Ovary (tissue), 3 donors: ENCODE results near the gene TASP1.

Experiments
- EP300 ChIP-seq: sonication (generic); formaldehyde crosslinking; IDR thresholded peaks from one replicate; pipeline ENCODE4 v1.6.1; 2017; ENCODE audit warnings: antibody characterized with exemption
- POLR2A ChIP-seq: fragments of 450-650 bp; IDR thresholded peaks from one replicate; pipeline ENCODE4 v1.6.1; 2017; ENCODE audit warnings: antibody characterized with exemption, mild to moderate bottlenecking, moderate library complexity
- TF ChIP-seq, protein P1 (sequence below), 3 donors: fragments of 450-650 bp in 2 of 3; fragments of 200-600 bp in 1 of 3; IDR thresholded peaks; one replicate each; pipeline versions ENCODE4 v1.5.1 to v1.8.0; 2016 to 2022; ENCODE audit warnings: antibody characterized with exemption in 3 of 3, mild to moderate bottlenecking in 1 of 3
- donor health status: DM: no; HTN: no; CAD: no.

- TF ChIP-seq, protein P1, sequence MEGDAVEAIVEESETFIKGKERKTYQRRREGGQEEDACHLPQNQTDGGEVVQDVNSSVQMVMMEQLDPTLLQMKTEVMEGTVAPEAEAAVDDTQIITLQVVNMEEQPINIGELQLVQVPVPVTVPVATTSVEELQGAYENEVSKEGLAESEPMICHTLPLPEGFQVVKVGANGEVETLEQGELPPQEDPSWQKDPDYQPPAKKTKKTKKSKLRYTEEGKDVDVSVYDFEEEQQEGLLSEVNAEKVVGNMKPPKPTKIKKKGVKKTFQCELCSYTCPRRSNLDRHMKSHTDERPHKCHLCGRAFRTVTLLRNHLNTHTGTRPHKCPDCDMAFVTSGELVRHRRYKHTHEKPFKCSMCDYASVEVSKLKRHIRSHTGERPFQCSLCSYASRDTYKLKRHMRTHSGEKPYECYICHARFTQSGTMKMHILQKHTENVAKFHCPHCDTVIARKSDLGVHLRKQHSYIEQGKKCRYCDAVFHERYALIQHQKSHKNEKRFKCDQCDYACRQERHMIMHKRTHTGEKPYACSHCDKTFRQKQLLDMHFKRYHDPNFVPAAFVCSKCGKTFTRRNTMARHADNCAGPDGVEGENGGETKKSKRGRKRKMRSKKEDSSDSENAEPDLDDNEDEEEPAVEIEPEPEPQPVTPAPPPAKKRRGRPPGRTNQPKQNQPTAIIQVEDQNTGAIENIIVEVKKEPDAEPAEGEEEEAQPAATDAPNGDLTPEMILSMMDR (IDR thresholded peaks at IDR 0.05) = no peak
- TF ChIP-seq POLR2A (no peak), EP300 (no peak)
These were observed 50.7 kb downstream of the TASP1 start for GRCh38 chr20:13588049-13588448.
